ENCODE data around the gene DAO. TPM values are rescaled to one million over a fixed set of nuclear protein-coding genes. Genes with fewer than 3 reads are reported as not detected.

The DAO gene
- total RNA-seq, 2 experiments from 2014 or later: not detected

GRCh38 chr12:108928695-108929094, 48.8 kb downstream of the DAO start:
- Mint-ChIP-seq H3K4me3 (no peak overlapping the region), H3K36me3 (ENCODE audit: low read depth) (no peaks in the 10 kb centered on the region), H3K27me3 (no peaks in the 10 kb centered on the region), H3K27ac (no peak overlapping the region), H3K4me1 (ENCODE audit: low read depth) (no peaks in the 10 kb centered on the region), H3K9me3 (no peaks in the 10 kb centered on the region)
- no peak for TF ChIP-seq CTCF (IDR thresholded peaks at IDR 0.05)
- ChIA-PET CTCF (no interaction called here), POLR2A (interaction anchor here (1.1 kb wide), 1 partner anchor 45 kb away, joined by 3 read pairs; no protein-coding TSS in a partner anchor)
- no peak for DNase-seq
- intact Hi-C loops (cut with micrococcal nuclease): no loop called here
- no peak for ATAC-seq

- intact Hi-C loops (cut with micrococcal nuclease): no loop called here
- DNase-seq: no peak
- CTCF ChIA-PET: interaction anchor here (1.6 kb wide), 1 partner anchor 21 kb away, joined by 5 read pairs; no protein-coding TSS in a partner anchor
- Mint-ChIP-seq H3K36me3 (ENCODE audit: low read depth) (no peaks in the 10 kb centered on the region), H3K9me3 (no peaks in the 10 kb centered on the region), H3K4me1 (ENCODE audit: low read depth) (peaks cover 2% of the 10 kb centered on the region), H3K4me3 (no peak overlapping the region), H3K27me3 (no peaks in the 10 kb centered on the region), H3K27ac (no peak overlapping the region)
- ATAC-seq: no peak
- POLR2A ChIA-PET: no interaction called here
- no peak for TF ChIP-seq CTCF (IDR thresholded peaks at IDR 0.05)
Measured at GRCh38 chr12:108930155-108930554, 50.3 kb downstream of the DAO start.

GRCh38 chr12:108930756-108931155, 50.9 kb downstream of the DAO start:
- Mint-ChIP-seq H3K4me3 (no peak overlapping the region), H3K36me3 (ENCODE audit: low read depth) (no peaks in the 10 kb centered on the region), H3K27ac (no peak overlapping the region), H3K27me3 (no peaks in the 10 kb centered on the region), H3K9me3 (no peaks in the 10 kb centered on the region), H3K4me1 (ENCODE audit: low read depth) (peaks cover 2% of the 10 kb centered on the region)
- intact Hi-C loops (cut with micrococcal nuclease): no loop called here
- POLR2A ChIA-PET: no interaction called here
- ATAC-seq (no peak), DNase-seq (no peak)
- CTCF ChIA-PET: interaction anchor here (1.6 kb wide), 1 partner anchor 20 kb away, joined by 5 read pairs; no protein-coding TSS in a partner anchor
- no peak for TF ChIP-seq CTCF (IDR thresholded peaks at IDR 0.05)

GRCh38 chr12:108933949-108934348, 54.1 kb downstream of the DAO start:
- intact Hi-C loops (cut with micrococcal nuclease): no loop called here
- CTCF ChIA-PET: interaction anchor here (0.5 to 1.6 kb wide), 3 partner anchors 17 to 38 kb away, joined by 3 to 7 read pairs (median 5); no protein-coding TSS in a partner anchor
- no peaks in the 10 kb centered on the region for H3K9me3 Mint-ChIP-seq

More at GRCh38 chr12:108933949-108934348, 54.1 kb downstream of the DAO start:
- POLR2A ChIA-PET: no interaction called here
- Mint-ChIP-seq H3K4me1 (ENCODE audit: low read depth) (peaks cover 2% of the 10 kb centered on the region), H3K27me3 (peaks cover 4% of the 10 kb centered on the region), H3K36me3 (ENCODE audit: low read depth) (no peaks in the 10 kb centered on the region), H3K4me3 (no peak overlapping the region), H3K27ac (no peak overlapping the region)
- no peak for TF ChIP-seq CTCF (IDR thresholded peaks at IDR 0.05)
- no peak for DNase-seq
- no peak for ATAC-seq

Measured in activated CD8-positive, alpha-beta T cell treated with anti-CD3 and anti-CD28 coated beads for 36 hours (primary cell).